GM12874 (cell line): Measurements from ENCODE around the gene DNASE2B.

Source experiments
- CTCF ChIP-seq: IDR thresholded peaks from 2 replicates; pipeline ENCODE4 v1.5.1; 2011; ENCODE audit warnings: low read depth, mild to moderate bottlenecking, control low read depth, low read length, moderate library complexity; ENCODE audit not compliant: insufficient read depth

The DNASE2B gene

GRCh38 chr1:84450910-84451309 is 52.6 kb downstream of the DNASE2B start:
- no peak for TF ChIP-seq CTCF

- no peak for TF ChIP-seq CTCF
Measured at GRCh38 chr1:84452436-84452835, 54.2 kb downstream of the DNASE2B start.

GRCh38 chr1:84462118-84462517 is 63.8 kb downstream of the DNASE2B start:
- TF ChIP-seq CTCF = no peak
